Measurements from ENCODE around the gene HS3ST5. TPM values are rescaled to one million over a fixed set of nuclear protein-coding genes. Genes with fewer than 3 reads are reported as not detected.
"Not testable (repeated sequence)": the region's sequence is repeated elsewhere in the genome, so short reads cannot be mapped to it uniquely, and the experiment has no call there.

Gene HS3ST5
- total RNA-seq, 2 donors from 2014 or later: 0.34 TPM; not detected in 1

DNA sequence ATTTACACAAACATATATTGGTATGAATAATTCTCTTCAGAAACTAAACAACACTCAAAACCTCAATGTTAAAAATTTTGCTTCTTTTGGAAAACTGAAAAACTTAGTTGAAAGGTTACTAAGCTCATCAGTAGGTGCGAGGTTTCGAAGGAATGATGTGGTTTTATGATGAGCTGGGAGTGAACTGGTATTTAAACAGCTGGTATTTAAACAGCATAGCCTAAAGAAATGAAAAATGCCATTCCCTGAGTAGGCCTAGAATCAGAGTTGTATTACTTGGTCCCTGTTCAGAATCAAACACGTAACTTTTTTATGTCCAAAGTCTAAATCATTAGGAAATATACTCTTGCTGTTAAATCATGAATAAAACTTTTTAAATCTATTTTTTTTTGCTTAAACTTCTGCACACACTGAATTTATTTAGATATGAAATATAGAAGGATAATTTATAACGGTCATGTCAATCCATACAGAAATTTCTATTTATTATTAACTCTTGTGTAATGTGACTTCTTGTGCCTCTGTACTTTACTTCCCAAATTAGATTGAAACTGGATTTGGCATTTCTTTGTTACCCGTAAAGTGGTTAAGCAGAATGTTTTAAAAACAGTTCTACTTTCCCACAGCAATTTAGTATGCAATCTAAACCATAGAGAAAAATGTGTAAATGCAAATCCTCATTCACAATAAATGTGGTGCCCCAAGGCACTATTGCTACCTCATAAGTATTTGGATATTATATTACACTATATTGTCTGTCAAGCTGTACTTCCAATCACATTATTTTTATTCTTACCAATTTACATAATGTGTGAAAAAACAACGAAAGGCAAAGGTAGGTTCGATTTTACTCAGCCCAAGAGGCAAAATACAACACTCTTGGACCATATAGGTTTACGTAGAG lies 124.1 kb downstream of the HS3ST5 start:
- no peak for DNase-seq (ENCODE audit: low spot score)
- Histone ChIP-seq H3K36me3 (no peaks in the 10 kb centered on the region), H3K4me1 (replicated peaks) (no peaks in the 10 kb centered on the region), H3K4me3 (no peak overlapping the region), H3K9me3 (no peaks in the 10 kb centered on the region), H3K27ac (no peak overlapping the region), H3K27me3 (replicated peaks; ENCODE audit: insufficient read depth) (no peaks in the 10 kb centered on the region)
- intact Hi-C loops (cut with DNase I): no loop called here
- WGBS: 77% methylated on average over 8 of the region's 8 CpGs
- TF ChIP-seq, protein P1, sequence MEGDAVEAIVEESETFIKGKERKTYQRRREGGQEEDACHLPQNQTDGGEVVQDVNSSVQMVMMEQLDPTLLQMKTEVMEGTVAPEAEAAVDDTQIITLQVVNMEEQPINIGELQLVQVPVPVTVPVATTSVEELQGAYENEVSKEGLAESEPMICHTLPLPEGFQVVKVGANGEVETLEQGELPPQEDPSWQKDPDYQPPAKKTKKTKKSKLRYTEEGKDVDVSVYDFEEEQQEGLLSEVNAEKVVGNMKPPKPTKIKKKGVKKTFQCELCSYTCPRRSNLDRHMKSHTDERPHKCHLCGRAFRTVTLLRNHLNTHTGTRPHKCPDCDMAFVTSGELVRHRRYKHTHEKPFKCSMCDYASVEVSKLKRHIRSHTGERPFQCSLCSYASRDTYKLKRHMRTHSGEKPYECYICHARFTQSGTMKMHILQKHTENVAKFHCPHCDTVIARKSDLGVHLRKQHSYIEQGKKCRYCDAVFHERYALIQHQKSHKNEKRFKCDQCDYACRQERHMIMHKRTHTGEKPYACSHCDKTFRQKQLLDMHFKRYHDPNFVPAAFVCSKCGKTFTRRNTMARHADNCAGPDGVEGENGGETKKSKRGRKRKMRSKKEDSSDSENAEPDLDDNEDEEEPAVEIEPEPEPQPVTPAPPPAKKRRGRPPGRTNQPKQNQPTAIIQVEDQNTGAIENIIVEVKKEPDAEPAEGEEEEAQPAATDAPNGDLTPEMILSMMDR (IDR thresholded peaks at IDR 0.05): no peak
- TF ChIP-seq POLR2AphosphoS5 (IDR thresholded peaks at IDR 0.05) (no peak), POLR2A (IDR thresholded peaks at IDR 0.05) (no peak)

DNA sequence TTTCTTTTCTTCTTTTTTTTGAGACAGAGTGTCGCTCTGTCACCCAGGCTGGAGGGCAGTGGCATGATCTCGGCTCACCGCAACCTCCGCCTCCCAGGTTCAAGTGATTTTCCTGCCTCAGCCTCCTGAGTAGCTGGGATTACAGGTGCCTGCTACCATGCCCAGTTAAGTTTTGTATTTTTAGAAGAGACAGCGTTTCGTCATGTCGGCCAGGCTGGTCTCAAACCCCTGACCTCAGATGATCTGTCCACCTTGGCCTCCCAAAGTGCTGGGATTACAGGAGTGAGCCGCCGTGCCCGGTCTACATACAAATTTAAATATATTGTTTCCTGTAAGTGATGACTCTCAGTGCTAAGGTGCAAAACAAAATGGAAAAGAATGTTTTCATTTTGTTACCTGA lies 124.8 kb downstream of the HS3ST5 start:
- DNase-seq (ENCODE audit: low spot score); H3K27ac ChIP-seq; H3K27me3 ChIP-seq (replicated peaks; ENCODE audit: insufficient read depth); H3K4me1 ChIP-seq (replicated peaks); H3K4me3 ChIP-seq; H3K36me3 ChIP-seq; intact Hi-C loops (cut with DNase I); H3K9me3 ChIP-seq: not testable (repeated sequence)
- 85% methylated on average over 10 of the region's 10 CpGs for WGBS

DNA sequence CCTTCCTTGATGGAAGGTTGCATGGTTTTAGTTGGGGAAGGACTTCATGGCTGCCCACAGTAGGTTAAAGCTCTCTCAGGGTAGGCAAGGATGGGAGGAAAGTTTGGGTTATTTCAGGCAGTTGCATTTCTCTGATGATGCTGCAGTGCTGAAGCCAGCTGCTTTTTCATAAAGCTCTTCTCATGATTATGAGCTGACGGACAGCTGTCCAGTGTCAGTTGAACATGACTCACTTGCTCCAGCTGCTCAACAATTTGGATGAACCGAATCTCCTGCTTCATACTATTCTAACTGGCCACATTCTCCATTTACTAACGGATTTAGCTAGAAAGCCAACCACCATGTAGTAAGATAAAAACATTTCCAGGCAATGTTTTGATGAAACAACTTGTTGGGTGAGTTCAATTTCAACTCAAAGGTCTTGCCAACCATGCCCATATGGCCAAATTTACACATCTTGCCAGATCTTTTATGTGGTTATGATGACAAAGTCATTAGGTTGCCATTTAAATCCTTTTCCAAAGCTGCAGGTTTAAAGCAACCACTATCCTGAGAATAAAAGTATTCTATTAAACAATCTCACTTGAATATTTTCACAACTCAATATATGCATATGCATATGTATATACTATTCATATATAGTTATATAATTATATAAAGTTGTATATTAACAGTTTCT lies 125.9 kb downstream of the HS3ST5 start:
- Histone ChIP-seq H3K36me3 (no peaks in the 10 kb centered on the region), H3K4me3 (no peak overlapping the region), H3K4me1 (replicated peaks) (no peaks in the 10 kb centered on the region), H3K9me3 (no peaks in the 10 kb centered on the region), H3K27ac (no peak overlapping the region), H3K27me3 (replicated peaks; ENCODE audit: insufficient read depth) (no peaks in the 10 kb centered on the region)
- intact Hi-C loops (cut with DNase I): no loop called here
- no peak for DNase-seq (ENCODE audit: low spot score)
- 89% methylated on average over 3 of the region's 3 CpGs for WGBS
- TF ChIP-seq, protein P1 (IDR thresholded peaks at IDR 0.05): no peak
- TF ChIP-seq POLR2A (IDR thresholded peaks at IDR 0.05): no peak
- no peak for TF ChIP-seq POLR2AphosphoS5 (IDR thresholded peaks at IDR 0.05)

DNA sequence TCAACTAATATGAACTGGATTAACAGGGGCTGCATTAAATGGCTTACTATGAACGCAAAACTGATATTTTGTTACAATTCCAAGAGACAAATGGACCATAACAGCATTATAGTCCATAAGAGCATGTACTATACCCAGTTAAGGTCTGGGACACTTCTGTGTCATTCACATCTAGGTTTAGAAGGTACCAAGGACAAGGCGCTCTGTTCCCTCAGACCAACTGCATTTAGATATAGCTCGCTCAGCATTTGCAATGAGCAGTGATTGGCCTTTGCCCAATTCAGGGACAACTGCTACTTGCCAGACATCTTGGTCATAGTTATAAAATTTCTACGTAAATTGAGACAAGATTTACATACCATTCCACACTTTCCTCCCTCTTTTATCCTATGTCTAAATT lies 132.4 kb downstream of the HS3ST5 start:
- WGBS: 94% methylated on average over 4 of the region's 4 CpGs
- H3K27me3 ChIP-seq (replicated peaks; ENCODE audit: insufficient read depth): peaks cover 2% of the 10 kb centered on the region
- intact Hi-C loops (cut with DNase I): no loop called here
- no peak for TF ChIP-seq POLR2A (IDR thresholded peaks at IDR 0.05)
- no peak for TF ChIP-seq POLR2AphosphoS5 (IDR thresholded peaks at IDR 0.05)
- TF ChIP-seq, protein P1 (IDR thresholded peaks at IDR 0.05): no peak
- H3K36me3 ChIP-seq: no peaks in the 10 kb centered on the region
- H3K4me1 ChIP-seq (replicated peaks): no peaks in the 10 kb centered on the region
- H3K27ac ChIP-seq: no peak overlapping the region
- H3K9me3 ChIP-seq: no peaks in the 10 kb centered on the region
- H3K4me3 ChIP-seq: no peak overlapping the region
- no peak for DNase-seq (ENCODE audit: low spot score)

DNA sequence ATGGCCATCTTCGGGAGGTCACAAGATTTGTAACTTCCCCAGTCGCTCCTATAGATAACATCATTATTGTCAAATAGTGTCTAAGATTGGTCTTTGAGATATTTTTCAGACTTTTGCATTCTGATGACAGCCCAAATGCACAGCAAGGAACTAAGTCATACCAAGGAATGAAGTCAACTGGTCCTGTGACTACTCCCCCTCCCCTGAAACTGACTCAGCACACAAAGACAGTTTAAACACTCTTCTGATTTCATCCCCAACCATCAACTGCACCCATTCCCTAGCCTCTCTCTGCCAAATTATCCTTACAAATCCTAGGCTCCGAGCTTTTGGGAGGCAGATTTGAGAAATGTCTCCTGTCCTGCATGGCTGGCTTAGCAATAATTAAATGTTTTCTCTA lies 139.4 kb downstream of the HS3ST5 start:
- no peaks in the 10 kb centered on the region for H3K4me1 ChIP-seq (replicated peaks)
- H3K36me3 ChIP-seq: no peaks in the 10 kb centered on the region
- intact Hi-C loops (cut with DNase I): no loop called here
- H3K4me3 ChIP-seq: no peak overlapping the region
- H3K9me3 ChIP-seq: no peaks in the 10 kb centered on the region
- 77% methylated on average over 3 of the region's 3 CpGs for WGBS
- H3K27me3 ChIP-seq (replicated peaks; ENCODE audit: insufficient read depth): no peaks in the 10 kb centered on the region
- TF ChIP-seq POLR2AphosphoS5 (IDR thresholded peaks at IDR 0.05) (no peak), POLR2A (IDR thresholded peaks at IDR 0.05) (no peak)
- TF ChIP-seq, protein P1 (IDR thresholded peaks at IDR 0.05): no peak
- DNase-seq (ENCODE audit: low spot score): no peak
- no peak overlapping the region for H3K27ac ChIP-seq

All from prostate gland (tissue), 2 donors.